HCT116 (cell line): ENCODE measurements around the gene TEF.
"Not testable (repeated sequence)": the region's sequence is repeated elsewhere in the genome, so short reads cannot be mapped to it uniquely, and the experiment has no call there.

Experiments used
- CTCF ChIP-seq, 3 experiments: fragments of 200-600 bp in 1 of 3; sonication (generic) in 1 of 3; IDR thresholded peaks in 2 of 3; conservative IDR thresholded peaks in 1 of 3; 2 replicates each; pipeline ENCODE4 v1.5.1; 2012 to 2017; ENCODE audit warnings: low read depth in 2 of 3, low read length in 2 of 3, antibody characterized with exemption in 1 of 3, borderline replicate concordance in 1 of 3, control low read depth in 1 of 3, mild to moderate bottlenecking in 1 of 3, mixed read lengths in 1 of 3, mixed run types in 1 of 3, moderate library complexity in 1 of 3; ENCODE audit not compliant: insufficient read depth in 1 of 3
- ELF1 ChIP-seq: IDR thresholded peaks from 2 replicates; pipeline ENCODE4 v1.6.1; 2012; ENCODE audit warnings: low read depth, borderline replicate concordance
- EZH2phosphoT487 ChIP-seq: fragments of 200-600 bp; IDR thresholded peaks from 2 replicates; pipeline ENCODE4 v1.6.1; 2018; ENCODE audit warnings: antibody characterized with exemption, borderline replicate concordance
- POLR2AphosphoS5 ChIP-seq: IDR thresholded peaks from 2 replicates; pipeline ENCODE4 v1.6.1; 2011; ENCODE audit warnings: mild to moderate bottlenecking, low read depth, low read length, moderate library complexity
- SP1 ChIP-seq: IDR thresholded peaks from 2 replicates; pipeline ENCODE4 v1.6.1; 2012; ENCODE audit warnings: low read depth
- YY1 ChIP-seq: IDR thresholded peaks from 2 replicates; pipeline ENCODE4 v1.6.1; 2011; ENCODE audit warnings: low read length, low read depth, moderate library complexity, mild to moderate bottlenecking; ENCODE audit not compliant: insufficient replicate concordance; ENCODE audit errors: extremely low read depth
- ZBTB33 ChIP-seq: IDR thresholded peaks from 2 replicates; pipeline ENCODE4 v1.6.1; 2011; ENCODE audit warnings: mild to moderate bottlenecking, low read length, moderate library complexity; ENCODE audit not compliant: insufficient replicate concordance; ENCODE audit errors: extremely low read depth

GRCh38 chr22:41433480-41433879 is 51.7 kb downstream of the TEF start:
- TF ChIP-seq POLR2AphosphoS5; CTCF (IDR thresholded peaks at IDR 0.05 in 2 of 3, conservative IDR thresholded peaks at IDR 0.05 in 1 of 3; ENCODE audit: borderline replicate concordance in 1 of 3, insufficient read depth in 1 of 3, low read depth in 2 of 3, low read length in 2 of 3); YY1; EZH2phosphoT487; ELF1; SP1; ZBTB33: not testable (repeated sequence)
